B cell (primary cell): ENCODE results near the gene LALBA.
"Not testable (repeated sequence)": the region's sequence is repeated elsewhere in the genome, so short reads cannot be mapped to it uniquely, and the experiment has no call there.

ENCODE experiments used
- CTCF ChIP-seq: fragments of 200-600 bp; IDR thresholded peaks from one replicate; pipeline ENCODE4 v1.8.0; 2022; ENCODE audit warnings: antibody characterized with exemption, mild to moderate bottlenecking
- EZH2 ChIP-seq: IDR thresholded peaks from 2 replicates; pipeline ENCODE4 v1.6.1; 2012; ENCODE audit warnings: borderline replicate concordance, low read depth, mild to moderate bottlenecking, moderate library complexity, low read length; ENCODE audit not compliant: insufficient read depth, poor library complexity, severe bottlenecking

GRCh38 chr12:48520381-48520780 lies 49.5 kb downstream of the LALBA start:
- not testable (repeated sequence) for TF ChIP-seq CTCF, EZH2
